Neural cell (in vitro differentiated cells): ENCODE data around the gene PPP1R12A. TPM values are rescaled to one million over a fixed set of nuclear protein-coding genes. Genes with fewer than 3 reads are reported as not detected.

Experiments used
- H2AFZ ChIP-seq: fragments of 200-600, 300-800 bp; sonication (generic), shearing (Covaris generic); 2 replicates; pipeline ENCODE4 v1.6.0; 2014; ENCODE audit warnings: low read depth, mild to moderate bottlenecking, antibody characterized with exemption, low read length, moderate library complexity
- H3F3A ChIP-seq: fragments of 200-600 bp; shearing (Covaris generic); 2 replicates; pipeline ENCODE4 v1.6.1; 2016; ENCODE audit warnings: mild to moderate bottlenecking, moderate library complexity, mixed read lengths, antibody characterized with exemption, low read length; ENCODE audit not compliant: insufficient read depth, poor library complexity, severe bottlenecking
- H3K27ac ChIP-seq: fragments of 200-600, 300-800 bp; sonication (generic), shearing (Covaris generic); 2 replicates; pipeline ENCODE4 v1.5.1; 2014; ENCODE audit warnings: mild to moderate bottlenecking, low read length, moderate library complexity
- H3K27me3 ChIP-seq: fragments of 300-800, 200-600 bp; sonication (generic), shearing (Covaris generic); 2 replicates; pipeline ENCODE4 v1.6.0; 2014; ENCODE audit warnings: mild to moderate bottlenecking, low read depth, low read length, moderate library complexity; ENCODE audit not compliant: insufficient read depth
- H3K36me3 ChIP-seq: fragments of 300-800, 200-600 bp; sonication (generic), shearing (Covaris generic); 2 replicates; pipeline ENCODE4 v1.5.1; 2014; ENCODE audit warnings: mild to moderate bottlenecking, antibody characterized with exemption, low read length, moderate library complexity; ENCODE audit not compliant: insufficient read depth
- H3K4me2 ChIP-seq: fragments of 300-800, 200-600 bp; sonication (generic), shearing (Covaris generic); 2 replicates; pipeline ENCODE4 v1.6.0; 2014; ENCODE audit warnings: mild to moderate bottlenecking, low read length
- H3K4me3 ChIP-seq: fragments of 300-800, 200-600 bp; sonication (generic), shearing (Covaris generic); 2 replicates; pipeline ENCODE4 v1.5.1; 2014; ENCODE audit warnings: mild to moderate bottlenecking, low read length, moderate library complexity
- H3K79me2 ChIP-seq: fragments of 200-600 bp; shearing (Covaris generic); replicated peaks from 2 replicates; pipeline ENCODE4 v1.6.0; 2014; ENCODE audit warnings: mild to moderate bottlenecking, low read length, moderate library complexity; ENCODE audit not compliant: insufficient read depth
- H3K9ac ChIP-seq: fragments of 300-800, 200-600 bp; sonication (generic), shearing (Covaris generic); 2 replicates; pipeline ENCODE4 v1.6.1; 2016; ENCODE audit warnings: mild to moderate bottlenecking, low read length, mixed read lengths
- H3K9me2 ChIP-seq: fragments of 200-600 bp; shearing (Covaris generic); 2 replicates; pipeline ENCODE4 v1.6.1; 2016; ENCODE audit warnings: mild to moderate bottlenecking, low read length, mixed read lengths; ENCODE audit not compliant: insufficient read depth
- H3K9me3 ChIP-seq: fragments of 200-600, 300-800 bp; sonication (generic), shearing (Covaris generic); 2 replicates; pipeline ENCODE4 v1.6.1; 2016; ENCODE audit warnings: mild to moderate bottlenecking, mixed run types, low read length, moderate library complexity, mixed read lengths
- H4K20me1 ChIP-seq: fragments of 200-600 bp; shearing (Covaris generic); 2 replicates; pipeline ENCODE4 v1.6.1; 2016; ENCODE audit warnings: mild to moderate bottlenecking, mixed run types; ENCODE audit not compliant: insufficient read depth
- CTCF ChIP-seq: fragments of 450-650 bp; IDR thresholded peaks from 2 replicates; pipeline ENCODE4 v1.5.1; 2014; ENCODE audit warnings: antibody characterized with exemption, mild to moderate bottlenecking, moderate library complexity; ENCODE audit not compliant: poor library complexity, severe bottlenecking
- EP300 ChIP-seq: fragments of 450-650 bp; conservative IDR thresholded peaks from 2 replicates; pipeline ENCODE4 v1.6.1; 2014; ENCODE audit warnings: antibody characterized with exemption, mild to moderate bottlenecking, moderate library complexity; ENCODE audit not compliant: poor library complexity, severe bottlenecking
- EZH2 ChIP-seq: fragments of 200-600, 300-800 bp; shearing (Covaris generic), sonication (generic); IDR thresholded peaks from 2 replicates; pipeline ENCODE4 v1.6.1; 2014; ENCODE audit warnings: antibody characterized with exemption, low read length, borderline replicate concordance, mild to moderate bottlenecking; ENCODE audit not compliant: insufficient read depth, poor library complexity, severe bottlenecking
- MXI1 ChIP-seq: fragments of 450-650 bp; conservative IDR thresholded peaks from 2 replicates; pipeline ENCODE4 v1.6.1; 2014; ENCODE audit warnings: antibody characterized with exemption, mild to moderate bottlenecking; ENCODE audit not compliant: poor library complexity, severe bottlenecking
- POLR2AphosphoS5 ChIP-seq: IDR thresholded peaks from 2 replicates; pipeline ENCODE4 v1.6.1; 2012
- RAD21 ChIP-seq: fragments of 450-650 bp; conservative IDR thresholded peaks from 2 replicates; pipeline ENCODE4 v1.6.1; 2014; ENCODE audit warnings: antibody characterized with exemption, mild to moderate bottlenecking, moderate library complexity
- REST ChIP-seq: IDR thresholded peaks from 2 replicates; pipeline ENCODE4 v1.6.1; 2012; ENCODE audit warnings: borderline replicate concordance
- SMC3 ChIP-seq: fragments of 450-650 bp; conservative IDR thresholded peaks from 2 replicates; pipeline ENCODE4 v1.6.1; 2014; ENCODE audit warnings: antibody characterized with exemption, mild to moderate bottlenecking, moderate library complexity; ENCODE audit not compliant: poor library complexity
- TAF1 ChIP-seq: IDR thresholded peaks from 2 replicates; pipeline ENCODE4 v1.6.1; 2012; ENCODE audit warnings: low read depth
- polyA plus RNA-seq: library from polyadenylated mRNA; depleted of rRNA; stranded (reverse); fragments of >200 nt; gene quantifications from 2 replicates; pipeline ENCODE4 v1.2.3, GENCODE V29; 2014

Gene PPP1R12A
- polyA plus RNA-seq, 1 donor from 2014 or later = 68.2 TPM

- peaks cover 6% of the 10 kb centered on the region for H3K36me3 ChIP-seq
- no peak for TF ChIP-seq EZH2
- TF ChIP-seq REST = no peak
- TF ChIP-seq EP300 = no peak
- no peak for TF ChIP-seq SMC3
- no peak for TF ChIP-seq MXI1
- no peak for TF ChIP-seq RAD21
- TF ChIP-seq CTCF = no peak
- no peak overlapping the region for H3K4me2 ChIP-seq
- no peak overlapping the region for H3K27ac ChIP-seq
- no peak overlapping the region for H3K4me3 ChIP-seq
- no peaks in the 10 kb centered on the region for H4K20me1 ChIP-seq
- no peaks in the 10 kb centered on the region for H3F3A ChIP-seq
- H3K79me2 ChIP-seq = peaks cover 8% of the 10 kb centered on the region
- H3K9me2 ChIP-seq = no peaks in the 10 kb centered on the region
- H3K27me3 ChIP-seq = no peaks in the 10 kb centered on the region
- no peak overlapping the region for H2AFZ ChIP-seq
- H3K9ac ChIP-seq = no peak overlapping the region
- H3K9me3 ChIP-seq = peaks cover 4% of the 10 kb centered on the region
Observed at GRCh38 chr12:79841248-79841877, 93.5 kb downstream of the PPP1R12A start.

- H3K79me2 ChIP-seq = no peaks in the 10 kb centered on the region
- H3K9ac ChIP-seq = no peak overlapping the region
- H3K36me3 ChIP-seq = no peaks in the 10 kb centered on the region
- H3K4me2 ChIP-seq = no peak overlapping the region
- H3K27me3 ChIP-seq = no peaks in the 10 kb centered on the region
- no peaks in the 10 kb centered on the region for H4K20me1 ChIP-seq
- no peak overlapping the region for H2AFZ ChIP-seq
- H3K27ac ChIP-seq = no peak overlapping the region
- peaks cover 4% of the 10 kb centered on the region for H3K9me3 ChIP-seq
- no peaks in the 10 kb centered on the region for H3K9me2 ChIP-seq
- no peak for TF ChIP-seq TAF1
- no peak for TF ChIP-seq POLR2AphosphoS5
- TF ChIP-seq RAD21 = no peak
- TF ChIP-seq EZH2 = no peak
- no peak for TF ChIP-seq SMC3
- TF ChIP-seq REST = no peak
- no peak for TF ChIP-seq EP300
- TF ChIP-seq CTCF = no peak
- TF ChIP-seq MXI1 = no peak
- no peaks in the 10 kb centered on the region for H3F3A ChIP-seq
- no peak overlapping the region for H3K4me3 ChIP-seq
Observed at GRCh38 chr12:79838359-79838758, 96.5 kb downstream of the PPP1R12A start.
